CD4-positive, alpha-beta T cell (primary cell): ENCODE data around the gene SYCE3. TPM values are rescaled to one million over a fixed set of nuclear protein-coding genes. Genes with fewer than 3 reads are reported as not detected.

Experiments used
- ATAC-seq: fragments of 200-7000 bp; cut with Tn5 transposase; one replicate; pipeline ENCODE4 v1.10.0; 2022; ENCODE audit warnings: mild to moderate bottlenecking; ENCODE audit not compliant: poor library complexity
- CTCF ChIA-PET: fragments of 350-600 bp; sonication (Branson Sonifier 250); formaldehyde crosslinking; loops from one replicate; lab custom pipeline; 2021; ENCODE audit warnings: antibody characterized with exemption, inconsistent platforms; lab: Charles Lee
- POLR2A ChIA-PET: fragments of 350-600 bp; sonication (Branson Sonifier 250); formaldehyde crosslinking; loops from one replicate; lab custom pipeline; 2021; ENCODE audit warnings: antibody characterized with exemption, inconsistent platforms; lab: Charles Lee
- DNase-seq, 14 experiments: peaks; one replicate each; pipeline ENCODE4 v3.0.0-alpha.2; 2013 to 2020; ENCODE audit warnings: mixed read lengths in 2 of 14
- H3K27ac ChIP-seq, 2 donors: one replicate each; pipeline versions ENCODE4 v1.5.1 to v1.7.0; 2013; ENCODE audit warnings: low read length in 2 of 2, low read depth in 1 of 2, mild to moderate bottlenecking in 1 of 2
- H3K27me3 ChIP-seq, 2 experiments: 1 replicate in 1 of 2; 2 replicates in 1 of 2; pipeline versions ENCODE4 v1.6.1 to v1.7.0; 2013; ENCODE audit warnings: low read length in 2 of 2, control low read depth in 1 of 2, mild to moderate bottlenecking in 1 of 2, moderate library complexity in 1 of 2; ENCODE audit not compliant: insufficient read depth in 2 of 2, control insufficient read depth in 1 of 2
- H3K36me3 ChIP-seq: one replicate; pipeline ENCODE4 v1.6.1; 2013; ENCODE audit warnings: low read length, control low read depth; ENCODE audit not compliant: insufficient read depth
- H3K4me1 ChIP-seq: one replicate; pipeline ENCODE4 v1.6.1; 2013; ENCODE audit warnings: low read length, control low read depth; ENCODE audit not compliant: insufficient read depth
- H3K4me3 ChIP-seq: one replicate; pipeline ENCODE4 v1.5.1; 2013; ENCODE audit warnings: mild to moderate bottlenecking, low read length, moderate library complexity
- H3K9me3 ChIP-seq, 2 experiments: 1 replicate in 1 of 2; 2 replicates in 1 of 2; pipeline versions ENCODE4 v1.6.1 to v1.7.0; 2013; ENCODE audit warnings: low read length in 2 of 2, mild to moderate bottlenecking in 2 of 2, control low read depth in 1 of 2, moderate library complexity in 1 of 2; ENCODE audit not compliant: control insufficient read depth in 1 of 2, insufficient read depth in 1 of 2
- H3K27ac Mint-ChIP-seq: one replicate; pipeline ENCODE4 v1.8.0; 2020; ENCODE audit warnings: mixed read lengths
- H3K27me3 Mint-ChIP-seq: one replicate; pipeline ENCODE4 v1.8.0; 2021; ENCODE audit warnings: mixed read lengths
- H3K36me3 Mint-ChIP-seq: one replicate; pipeline ENCODE4 v1.8.0; 2021; ENCODE audit warnings: low read depth, mixed read lengths
- H3K4me1 Mint-ChIP-seq: one replicate; pipeline ENCODE4 v1.8.0; 2021; ENCODE audit warnings: low read depth, mixed read lengths
- H3K4me3 Mint-ChIP-seq: one replicate; pipeline ENCODE4 v1.8.0; 2020; ENCODE audit warnings: mild to moderate bottlenecking, mixed read lengths
- H3K9me3 Mint-ChIP-seq: one replicate; pipeline ENCODE4 v1.8.0; 2020; ENCODE audit warnings: mixed read lengths
- CTCF ChIP-seq: fragments of 200-600 bp; IDR thresholded peaks from one replicate; pipeline ENCODE4 v1.8.0; 2022; ENCODE audit warnings: antibody characterized with exemption, mild to moderate bottlenecking
- intact Hi-C, 2 experiments: fragments of 100-400 bp; cut with DNase I in 1 of 2; cut with micrococcal nuclease in 1 of 2; formaldehyde crosslinking; loops; one replicate each; pipeline versions ENCODE4 v1.15.1 to v1.9.0; 2023 to 2025; cut with DNase I, micrococcal nuclease
- total RNA-seq, 174 experiments: library from RNA in 2 of 174; stranded (reverse) in 2 of 174; gene quantifications; one replicate each; pipeline ENCODE4 v1.2.3 and lab custom pipeline; 2021 to 2026

The SYCE3 gene
- total RNA-seq, 2 experiments from 2014 or later, result not detected

- Histone ChIP-seq H3K36me3 (peaks cover 60% of the 10 kb centered on the region), H3K27ac (no peak overlapping the region), H3K9me3 (no peaks in the 10 kb centered on the region), H3K4me1 (peaks cover 2% of the 10 kb centered on the region), H3K4me3 (no peak overlapping the region), H3K27me3 (no peaks in the 10 kb centered on the region)
- peaks cover 67% of the 10 kb centered on the region for H3K36me3 Mint-ChIP-seq
- no peaks in the 10 kb centered on the region for H3K27me3 Mint-ChIP-seq
- H3K4me3 Mint-ChIP-seq, result no peak overlapping the region
- no peaks in the 10 kb centered on the region for H3K9me3 Mint-ChIP-seq
- ChIA-PET POLR2A (interaction anchor here (1.1 to 1.3 kb wide), 2 partner anchors 9 kb away, joined by 5 to 6 read pairs; partner anchors contain the start of genes LMF2, NCAPH2 and SCO2), CTCF (interaction anchor here (0.8 kb wide), 1 partner anchor 9 kb away, joined by 3 read pairs; no protein-coding TSS in a partner anchor)
- DNase-seq (no peak), ATAC-seq (no peak)
- no peak for TF ChIP-seq CTCF
- no peak overlapping the region for H3K27ac Mint-ChIP-seq
- intact Hi-C loops, result no loop called here
- H3K4me1 Mint-ChIP-seq, result peaks cover 7% of the 10 kb centered on the region
Observed at GRCh38 chr22:50516891-50517290, 45.8 kb downstream of the SYCE3 start.

- ChIA-PET POLR2A (interaction anchor here (0.8 kb wide), 1 partner anchor 10 kb away, joined by 3 read pairs; no protein-coding TSS in a partner anchor), CTCF (no interaction called here)
- Mint-ChIP-seq H3K4me3 (no peak overlapping the region), H3K4me1 (peaks cover 7% of the 10 kb centered on the region), H3K9me3 (no peaks in the 10 kb centered on the region), H3K36me3 (peaks cover 65% of the 10 kb centered on the region), H3K27ac (no peak overlapping the region), H3K27me3 (no peaks in the 10 kb centered on the region)
- DNase-seq (no peak), ATAC-seq (no peak)
- peaks cover 2% of the 10 kb centered on the region for H3K4me1 ChIP-seq
- intact Hi-C loops, result no loop called here
- peaks cover 52% of the 10 kb centered on the region for H3K36me3 ChIP-seq
- H3K27ac ChIP-seq, result no peak overlapping the region
- no peak overlapping the region for H3K4me3 ChIP-seq
- no peaks in the 10 kb centered on the region for H3K27me3 ChIP-seq
- H3K9me3 ChIP-seq, result no peaks in the 10 kb centered on the region
- no peak for TF ChIP-seq CTCF
Observed at GRCh38 chr22:50516068-50516467, 46.7 kb downstream of the SYCE3 start.

- H3K27ac ChIP-seq, result no peak overlapping the region
- ChIA-PET POLR2A (interaction anchor here (1.2 to 2.1 kb wide), 3 partner anchors 12 to 108 kb away, joined by 3 to 7 read pairs (median 5); partner anchors contain the start of gene SCO2), CTCF (no interaction called here)
- H3K9me3 ChIP-seq, result no peaks in the 10 kb centered on the region
- H3K36me3 ChIP-seq, result peaks cover 34% of the 10 kb centered on the region
- Mint-ChIP-seq H3K4me3 (no peak overlapping the region), H3K9me3 (no peaks in the 10 kb centered on the region), H3K36me3 (peaks cover 42% of the 10 kb centered on the region), H3K4me1 (peaks cover 21% of the 10 kb centered on the region), H3K27me3 (no peaks in the 10 kb centered on the region), H3K27ac (no peak overlapping the region)
- TF ChIP-seq CTCF, result no peak
- no peak for ATAC-seq
- intact Hi-C loops, result no loop called here
- no peak for DNase-seq
- no peak overlapping the region for H3K4me3 ChIP-seq
- peaks cover 11% of the 10 kb centered on the region for H3K4me1 ChIP-seq
- H3K27me3 ChIP-seq, result no peaks in the 10 kb centered on the region
Observed at GRCh38 chr22:50513175-50513574, 49.5 kb downstream of the SYCE3 start.
